AG04449 (cell line): ENCODE results near the gene CIPC.

ENCODE experiments used
- CTCF ChIA-PET: fragments of 350-600 bp; formaldehyde crosslinking; extraction: SDS; loops from one replicate; lab custom pipeline; 2021; ENCODE audit warnings: antibody characterized with exemption; lab: Yijun Ruan, JAX
- POLR2A ChIA-PET: fragments of 400-600, 350-600 bp; formaldehyde crosslinking; extraction: SDS; loops from one replicate; lab custom pipeline; 2020; ENCODE audit warnings: antibody characterized with exemption, inconsistent platforms; lab: Yijun Ruan, JAX
- DNase-seq: peaks from one replicate; pipeline ENCODE4 v3.0.0-alpha.2; 2010; ENCODE audit warnings: low read depth, low spot score
- H3K4me3 ChIP-seq: 2 replicates; pipeline ENCODE4 v1.5.1; 2011; ENCODE audit warnings: low read depth, mild to moderate bottlenecking, control low read depth, low read length
- CTCF ChIP-seq: IDR thresholded peaks from one replicate; pipeline ENCODE4 v1.5.1; 2011; ENCODE audit warnings: mild to moderate bottlenecking, moderate library complexity, low read length, control low read depth, inconsistent platforms; ENCODE audit not compliant: insufficient read depth; ENCODE audit errors: missing control alignments

CIPC gene, protein sequence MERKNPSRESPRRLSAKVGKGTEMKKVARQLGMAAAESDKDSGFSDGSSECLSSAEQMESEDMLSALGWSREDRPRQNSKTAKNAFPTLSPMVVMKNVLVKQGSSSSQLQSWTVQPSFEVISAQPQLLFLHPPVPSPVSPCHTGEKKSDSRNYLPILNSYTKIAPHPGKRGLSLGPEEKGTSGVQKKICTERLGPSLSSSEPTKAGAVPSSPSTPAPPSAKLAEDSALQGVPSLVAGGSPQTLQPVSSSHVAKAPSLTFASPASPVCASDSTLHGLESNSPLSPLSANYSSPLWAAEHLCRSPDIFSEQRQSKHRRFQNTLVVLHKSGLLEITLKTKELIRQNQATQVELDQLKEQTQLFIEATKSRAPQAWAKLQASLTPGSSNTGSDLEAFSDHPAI

DNA sequence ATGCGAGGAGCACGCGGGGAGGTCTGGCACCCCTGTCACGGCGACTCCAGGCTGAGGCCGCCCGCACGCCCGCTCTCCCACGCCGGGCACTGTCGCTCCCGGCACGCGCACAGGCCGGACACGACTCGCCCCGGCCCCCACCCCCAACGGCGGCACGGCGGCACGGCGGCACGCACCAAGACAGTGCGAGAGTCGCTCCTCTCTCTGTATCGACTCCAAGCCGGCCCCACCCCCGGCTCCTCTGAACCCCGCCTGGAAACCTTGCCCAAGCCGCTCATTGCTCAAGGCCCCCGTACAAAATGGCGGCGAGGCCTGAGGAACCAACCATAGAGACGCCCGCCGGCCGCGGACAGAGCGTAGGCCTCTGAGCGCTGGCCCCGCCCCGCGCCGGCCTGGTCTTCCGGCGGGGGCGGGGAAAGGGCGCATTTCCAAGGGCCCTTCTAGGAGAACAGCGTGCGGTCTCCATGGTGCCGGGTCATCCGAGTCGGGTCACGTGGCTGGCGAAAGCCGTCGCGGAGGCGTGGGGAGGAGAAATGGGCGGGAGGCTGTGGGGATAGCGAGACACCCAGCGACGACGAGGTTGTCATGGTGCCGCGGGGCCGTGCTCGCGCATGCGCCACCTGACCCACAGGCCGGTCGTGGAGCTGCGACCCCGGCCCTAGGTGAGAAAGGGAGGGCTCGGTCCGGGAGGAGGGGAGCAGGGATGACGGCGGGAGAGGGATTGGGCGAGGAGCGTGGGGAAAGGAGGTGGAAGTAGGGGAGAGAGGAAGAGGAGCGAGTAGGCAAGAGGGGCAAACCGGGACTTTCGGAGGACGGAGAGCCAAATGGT lies at the start of gene CIPC:
Gene CIPC (plus strand): TSS at position 559 of the 829 bp plus-strand sequence. CDS start 7,451 bp downstream, outside the sequence.
- DNase-seq, result peak; percentile 88
- CTCF ChIA-PET, result interaction anchor here (0.6 to 27.4 kb wide), 17 partner anchors 12 to 388 kb away, joined by 3 to 464 read pairs (median 9); no protein-coding TSS in a partner anchor
- TF ChIP-seq CTCF, result no peak
- POLR2A ChIA-PET, result no interaction called here
- H3K4me3 ChIP-seq, result peak within 1 kb of the TSS; percentile 100

GRCh38 chr14:77051116-77051515 lies 46.9 kb upstream of the CIPC start:
- CTCF ChIA-PET, result interaction anchor here (1.2 to 24.1 kb wide), 6 partner anchors 9 to 176 kb away, joined by 4 to 661 read pairs (median 50); partner anchors contain the start of gene IRF2BPL
- no peak for DNase-seq
- no peak overlapping the region for H3K4me3 ChIP-seq
- TF ChIP-seq CTCF, result no peak
- POLR2A ChIA-PET, result no interaction called here

DNA sequence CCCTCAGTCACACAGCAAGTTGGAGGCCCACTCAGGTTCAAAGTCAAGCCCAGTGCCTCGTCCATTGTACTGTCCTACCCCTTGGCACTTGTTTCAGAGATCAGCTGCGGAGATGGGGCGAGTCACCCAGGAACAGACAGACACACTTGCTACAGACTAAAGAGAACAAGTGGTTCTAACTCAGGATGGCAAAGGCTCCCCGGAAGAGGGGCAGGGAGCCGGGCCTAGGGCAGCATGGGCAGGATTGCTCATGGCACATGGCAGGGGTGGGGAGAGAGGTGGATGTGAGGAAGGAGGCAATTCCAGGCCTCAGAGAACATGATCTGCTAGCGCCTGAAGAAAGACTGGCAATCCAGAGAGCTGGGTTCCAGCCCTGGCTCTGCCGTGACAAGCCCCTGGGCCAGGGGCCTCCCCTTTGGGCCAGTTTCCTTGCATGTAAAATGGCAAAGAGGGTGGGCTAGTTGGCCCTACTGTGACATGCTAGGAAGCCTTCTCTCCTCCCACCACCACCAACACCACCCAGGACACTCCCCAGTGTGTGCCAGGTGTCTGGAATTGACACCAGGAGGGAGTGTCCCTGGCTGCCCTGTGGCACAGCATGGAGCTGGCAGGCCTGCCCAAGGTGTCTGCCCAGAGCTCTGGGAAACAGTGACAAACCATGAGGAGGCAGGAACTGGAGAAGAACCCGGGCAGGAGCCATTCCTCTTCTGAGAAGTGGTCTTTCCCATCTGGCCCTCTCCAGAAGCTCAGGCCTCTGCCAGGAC lies 45.6 kb upstream of the CIPC start:
- CTCF ChIA-PET, result interaction anchor here (0.7 to 24.1 kb wide), 24 partner anchors 8 to 177 kb away, joined by 3 to 661 read pairs (median 8); partner anchors contain the start of gene IRF2BPL
- DNase-seq, result no peak

DNA sequence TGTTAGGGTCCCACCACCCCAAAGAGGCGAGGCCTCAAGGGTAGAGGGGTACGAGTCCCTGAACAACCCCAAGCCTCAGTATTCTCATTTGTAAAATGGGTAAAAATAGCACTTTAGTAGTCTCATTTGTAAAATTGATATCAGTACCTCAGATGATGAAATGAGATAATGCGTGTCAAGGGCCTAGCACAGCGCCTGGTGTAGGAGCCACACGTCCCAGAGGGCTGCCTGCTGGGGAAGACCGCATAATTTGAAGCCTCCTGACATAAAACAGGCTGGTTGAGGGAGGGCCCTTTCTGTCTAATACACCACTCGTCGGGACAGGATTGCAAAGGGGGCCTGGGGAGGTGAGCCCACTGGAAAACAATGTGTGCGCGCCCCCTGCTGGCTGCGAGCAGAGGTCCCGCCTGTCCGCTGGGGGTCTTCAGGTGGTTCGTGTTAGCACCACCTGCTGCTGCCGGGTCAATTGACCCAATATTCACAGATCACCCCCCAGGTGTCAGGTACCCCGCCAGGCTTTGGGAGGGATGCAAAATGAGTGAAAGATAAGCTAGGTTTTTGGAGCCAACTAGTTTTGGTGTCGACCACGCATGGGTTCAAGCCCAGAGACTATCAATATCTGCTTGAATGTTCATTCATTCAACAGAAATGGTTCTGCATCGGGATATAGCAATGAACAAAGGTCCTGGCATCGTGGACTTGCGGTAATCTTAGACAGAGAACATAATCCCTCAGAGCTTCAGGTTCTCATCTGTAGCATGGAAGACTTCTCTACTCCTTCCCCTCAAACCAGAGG lies 44.8 kb upstream of the CIPC start:
- DNase-seq, result no peak
- TF ChIP-seq CTCF, result peak; percentile 92
- ChIA-PET CTCF (interaction anchor here (0.6 to 24.1 kb wide), 45 partner anchors 9 to 986 kb away, joined by 3 to 661 read pairs (median 4); partner anchors contain the start of gene IRF2BPL), POLR2A (no interaction called here)
- H3K4me3 ChIP-seq, result no peak overlapping the region

More for the DNA sequence above, 45.6 kb upstream of the CIPC start:
- POLR2A ChIA-PET, result no interaction called here
- TF ChIP-seq CTCF, result no peak
- no peak overlapping the region for H3K4me3 ChIP-seq

GRCh38 chr14:77055306-77055705 lies 42.8 kb upstream of the CIPC start:
- ChIA-PET CTCF (interaction anchor here (1.0 to 24.1 kb wide), 16 partner anchors 8 to 180 kb away, joined by 3 to 661 read pairs (median 5); no protein-coding TSS in a partner anchor), POLR2A (no interaction called here)
- no peak for TF ChIP-seq CTCF
- DNase-seq, result no peak
- no peak overlapping the region for H3K4me3 ChIP-seq
